Measurements from ENCODE around the gene TSPAN15.

TSPAN15 gene

GRCh38 chr10:69481305-69481704 lies 30.0 kb downstream of the TSPAN15 start:
- Histone ChIP-seq H2AFZ (ENCODE audit: insufficient read depth, low read length, poor library complexity) (no peak overlapping the region), H3K79me2 (ENCODE audit: control insufficient read depth, insufficient read depth, low read length, poor library complexity) (no peaks in the 10 kb centered on the region), H4K91ac (ENCODE audit: low read depth, low read length) (no peak overlapping the region), H3K4me3 (ENCODE audit: low read depth, low read length) (no peak overlapping the region), H2AK5ac (ENCODE audit: low read length) (no peak overlapping the region), H3K27ac (ENCODE audit: low read depth, low read length) (no peak overlapping the region), H2BK120ac (ENCODE audit: insufficient read depth, low read length, poor library complexity) (no peak overlapping the region), H4K12ac (ENCODE audit: low read depth, low read length) (no peak overlapping the region), H3K18ac (ENCODE audit: low read length) (no peak overlapping the region), H3K14ac (ENCODE audit: low read length) (no peak overlapping the region), H3K9ac (ENCODE audit: low read length) (no peak overlapping the region), H2BK12ac (ENCODE audit: low read length) (no peak overlapping the region), H3K79me1 (ENCODE audit: low read length) (no peaks in the 10 kb centered on the region), H3K23ac (ENCODE audit: low read length) (no peak overlapping the region), H3K27me3 (ENCODE audit: insufficient read depth, low read length) (no peaks in the 10 kb centered on the region), H3K4me2 (ENCODE audit: low read length) (no peak overlapping the region), H3K36me3 (ENCODE audit: control insufficient read depth in 1 of 2, insufficient read depth in 2 of 2, low read length in 2 of 2) (peaks cover 2 to 3% of the 10 kb centered on the region in 2 experiments), H4K8ac (ENCODE audit: low read depth, low read length) (no peak overlapping the region), H3K9me3 (ENCODE audit: insufficient read depth, low read depth, low read length) (peaks cover 1% of the 10 kb centered on the region), H3K4me1 (ENCODE audit: control insufficient read depth in 1 of 2, insufficient read depth in 2 of 2, low read length in 2 of 2) (peaks cover 9 to 13% of the 10 kb centered on the region in 2 experiments), H3K4ac (ENCODE audit: low read depth, low read length) (no peak overlapping the region), H2BK5ac (ENCODE audit: low read depth, low read length, poor library complexity) (no peak overlapping the region)
- no CpG with 5 or more reads among the region's 6 CpGs for WGBS (ENCODE audit: extremely low coverage, insufficient coverage, insufficient read length)
- DNase-seq: peak in 1 of 2 donors; percentile 8

- Histone ChIP-seq H3K27ac (ENCODE audit: low read depth, low read length) (no peak overlapping the region), H2AFZ (ENCODE audit: insufficient read depth, low read length, poor library complexity) (no peak overlapping the region), H2BK12ac (ENCODE audit: low read length) (no peak overlapping the region), H2AK5ac (ENCODE audit: low read length) (no peak overlapping the region), H3K79me2 (ENCODE audit: control insufficient read depth, insufficient read depth, low read length, poor library complexity) (no peaks in the 10 kb centered on the region), H4K8ac (ENCODE audit: low read depth, low read length) (no peak overlapping the region), H3K36me3 (ENCODE audit: control insufficient read depth in 1 of 2, insufficient read depth in 2 of 2, low read length in 2 of 2) (peaks cover 2 to 3% of the 10 kb centered on the region in 2 experiments), H3K27me3 (ENCODE audit: insufficient read depth, low read length) (no peaks in the 10 kb centered on the region), H3K14ac (ENCODE audit: low read length) (no peak overlapping the region), H3K18ac (ENCODE audit: low read length) (no peak overlapping the region), H2BK5ac (ENCODE audit: low read depth, low read length, poor library complexity) (no peak overlapping the region), H3K4me3 (ENCODE audit: low read depth, low read length) (no peak overlapping the region), H2BK120ac (ENCODE audit: insufficient read depth, low read length, poor library complexity) (no peak overlapping the region), H4K91ac (ENCODE audit: low read depth, low read length) (no peak overlapping the region), H3K4ac (ENCODE audit: low read depth, low read length) (no peak overlapping the region), H3K9ac (ENCODE audit: low read length) (no peak overlapping the region), H3K79me1 (ENCODE audit: low read length) (no peaks in the 10 kb centered on the region), H3K23ac (ENCODE audit: low read length) (no peak overlapping the region), H3K4me1 (ENCODE audit: control insufficient read depth in 1 of 2, insufficient read depth in 2 of 2, low read length in 2 of 2) (peaks cover 9 to 13% of the 10 kb centered on the region in 2 experiments), H3K4me2 (ENCODE audit: low read length) (no peak overlapping the region), H4K12ac (ENCODE audit: low read depth, low read length) (no peak overlapping the region), H3K9me3 (ENCODE audit: insufficient read depth, low read depth, low read length) (peaks cover 1% of the 10 kb centered on the region)
- WGBS (ENCODE audit: extremely low coverage, insufficient coverage, insufficient read length): no CpG with 5 or more reads among the region's 4 CpGs
- no peak for DNase-seq
These were observed 30.7 kb downstream of the TSPAN15 start for GRCh38 chr10:69481811-69482524.

- Histone ChIP-seq H3K9ac (ENCODE audit: low read length) (no peak overlapping the region), H4K8ac (ENCODE audit: low read depth, low read length) (no peak overlapping the region), H4K12ac (ENCODE audit: low read depth, low read length) (no peak overlapping the region), H3K9me3 (ENCODE audit: insufficient read depth, low read depth, low read length) (peaks cover 9% of the 10 kb centered on the region), H2AFZ (ENCODE audit: insufficient read depth, low read length, poor library complexity) (no peak overlapping the region), H3K4me1 (ENCODE audit: control insufficient read depth in 1 of 2, insufficient read depth in 2 of 2, low read length in 2 of 2) (peaks cover 9 to 13% of the 10 kb centered on the region in 2 experiments), H3K36me3 (ENCODE audit: control insufficient read depth in 1 of 2, insufficient read depth in 2 of 2, low read length in 2 of 2) (peaks cover 2 to 3% of the 10 kb centered on the region in 2 experiments), H3K27me3 (ENCODE audit: insufficient read depth, low read length) (no peaks in the 10 kb centered on the region), H2BK5ac (ENCODE audit: low read depth, low read length, poor library complexity) (no peak overlapping the region), H3K79me1 (ENCODE audit: low read length) (no peaks in the 10 kb centered on the region), H3K79me2 (ENCODE audit: control insufficient read depth, insufficient read depth, low read length, poor library complexity) (no peaks in the 10 kb centered on the region), H3K27ac (ENCODE audit: low read depth, low read length) (no peak overlapping the region), H3K4ac (ENCODE audit: low read depth, low read length) (no peak overlapping the region), H3K23ac (ENCODE audit: low read length) (no peak overlapping the region), H3K4me2 (ENCODE audit: low read length) (no peak overlapping the region), H2AK5ac (ENCODE audit: low read length) (no peak overlapping the region), H2BK12ac (ENCODE audit: low read length) (no peak overlapping the region), H3K14ac (ENCODE audit: low read length) (no peak overlapping the region), H3K4me3 (ENCODE audit: low read depth, low read length) (no peak overlapping the region), H3K18ac (ENCODE audit: low read length) (no peak overlapping the region), H2BK120ac (ENCODE audit: insufficient read depth, low read length, poor library complexity) (no peak overlapping the region), H4K91ac (ENCODE audit: low read depth, low read length) (no peak overlapping the region)
- DNase-seq: no peak
- no CpG with 5 or more reads among the region's 5 CpGs for WGBS (ENCODE audit: extremely low coverage, insufficient coverage, insufficient read length)
These were observed 32.7 kb downstream of the TSPAN15 start for GRCh38 chr10:69483963-69484362.

- Histone ChIP-seq H2AK5ac (ENCODE audit: low read length) (no peak overlapping the region), H3K4me2 (ENCODE audit: low read length) (no peak overlapping the region), H3K79me1 (ENCODE audit: low read length) (no peaks in the 10 kb centered on the region), H3K18ac (ENCODE audit: low read length) (no peak overlapping the region), H3K23ac (ENCODE audit: low read length) (no peak overlapping the region), H3K36me3 (ENCODE audit: control insufficient read depth in 1 of 2, insufficient read depth in 2 of 2, low read length in 2 of 2) (peaks cover 2 to 3% of the 10 kb centered on the region in 2 experiments), H3K14ac (ENCODE audit: low read length) (no peak overlapping the region), H3K9ac (ENCODE audit: low read length) (no peak overlapping the region), H3K27ac (ENCODE audit: low read depth, low read length) (no peak overlapping the region), H2BK5ac (ENCODE audit: low read depth, low read length, poor library complexity) (no peak overlapping the region), H3K4me3 (ENCODE audit: low read depth, low read length) (no peak overlapping the region), H4K8ac (ENCODE audit: low read depth, low read length) (no peak overlapping the region), H3K9me3 (ENCODE audit: insufficient read depth, low read depth, low read length) (peaks cover 13% of the 10 kb centered on the region), H4K91ac (ENCODE audit: low read depth, low read length) (no peak overlapping the region), H2BK120ac (ENCODE audit: insufficient read depth, low read length, poor library complexity) (no peak overlapping the region), H3K4ac (ENCODE audit: low read depth, low read length) (no peak overlapping the region), H4K12ac (ENCODE audit: low read depth, low read length) (no peak overlapping the region), H2BK12ac (ENCODE audit: low read length) (no peak overlapping the region), H3K4me1 (ENCODE audit: control insufficient read depth in 1 of 2, insufficient read depth in 2 of 2, low read length in 2 of 2) (peaks cover 7 to 9% of the 10 kb centered on the region in 2 experiments), H3K79me2 (ENCODE audit: control insufficient read depth, insufficient read depth, low read length, poor library complexity) (no peaks in the 10 kb centered on the region), H2AFZ (ENCODE audit: insufficient read depth, low read length, poor library complexity) (no peak overlapping the region), H3K27me3 (ENCODE audit: insufficient read depth, low read length) (no peaks in the 10 kb centered on the region)
- no CpG with 5 or more reads among the region's 7 CpGs for WGBS (ENCODE audit: extremely low coverage, insufficient coverage, insufficient read length)
- DNase-seq: no peak
These were observed 33.5 kb downstream of the TSPAN15 start for GRCh38 chr10:69484736-69485135.

Measured in trophoblast cell (in vitro differentiated cells and primary cell).